Fibroblast of the aortic adventitia (primary cell): ENCODE results near the gene NECAB2. TPM values are rescaled to one million over a fixed set of nuclear protein-coding genes. Genes with fewer than 3 reads are reported as not detected.

Source experiments
- DNase-seq: peaks from one replicate; pipeline ENCODE4 v3.0.0-alpha.2; 2010; ENCODE audit warnings: low read depth
- H3K4me3 ChIP-seq: 2 replicates; pipeline ENCODE4 v1.5.1; 2011; ENCODE audit warnings: low read depth, mild to moderate bottlenecking, control low read depth, low read length, moderate library complexity
- CTCF ChIP-seq: IDR thresholded peaks from 2 replicates; pipeline ENCODE4 v1.5.1; 2011; ENCODE audit warnings: mild to moderate bottlenecking, low read length, control low read depth, inconsistent platforms; ENCODE audit not compliant: insufficient read depth
- small RNA-seq: library from RNA; depleted of rRNA; stranded (forward); fragments of <200 nt; gene quantifications from one replicate; pipeline ENCODE3, GENCODE V24; 2012
- total RNA-seq: library from RNA; depleted of rRNA; stranded (reverse); fragments of >200 nt; gene quantifications from 2 replicates; pipeline ENCODE4 v1.2.3, GENCODE V29; 2012; ENCODE audit warnings: low replicate concordance

The NECAB2 gene
- total RNA-seq, 1 donor, result 0.18 TPM

DNA sequence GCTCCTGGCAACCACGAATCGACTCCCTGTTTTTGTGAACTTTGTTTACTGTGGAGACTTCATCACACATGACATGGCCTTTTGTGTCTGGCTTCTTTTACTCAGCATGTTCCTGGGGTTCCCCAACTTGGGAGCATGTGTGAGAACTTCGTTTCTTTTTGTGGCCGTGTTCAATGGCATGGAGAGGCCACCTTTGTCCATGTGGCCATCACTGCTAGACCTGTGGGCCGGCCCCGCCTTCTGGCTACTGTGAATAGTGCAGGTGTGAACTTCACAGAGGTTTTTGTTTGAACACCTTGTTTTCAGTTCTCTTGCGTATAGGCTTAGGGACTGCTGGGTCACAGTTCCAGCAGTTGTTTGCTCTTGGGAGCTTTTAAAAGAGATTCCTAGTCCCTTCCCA lies 80.2 kb downstream of the NECAB2 start:
- no peak overlapping the region for H3K4me3 ChIP-seq
- TF ChIP-seq CTCF, result peak; percentile 6
- no peak for DNase-seq

DNA sequence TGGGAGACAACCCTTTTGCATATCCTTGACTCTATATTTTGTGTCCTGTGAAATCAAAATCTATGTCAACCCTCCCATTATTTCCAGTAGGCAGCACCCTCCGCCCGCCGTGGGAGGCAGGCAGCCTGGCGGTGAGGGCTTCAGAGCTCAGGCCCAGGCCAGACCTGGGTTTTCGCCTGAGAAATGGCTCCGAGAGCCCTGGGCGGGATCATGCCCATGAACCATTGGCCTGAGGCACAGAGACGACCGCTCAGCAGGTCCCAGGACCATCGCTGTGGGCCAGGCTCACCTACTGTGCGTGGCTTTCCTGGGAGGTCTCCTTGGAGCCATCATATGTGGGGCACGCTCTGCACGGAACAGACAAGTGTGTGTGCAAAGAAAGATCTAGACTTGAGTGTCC lies 80.8 kb downstream of the NECAB2 start:
- no peak for TF ChIP-seq CTCF
- H3K4me3 ChIP-seq, result no peak overlapping the region
- no peak for DNase-seq

GRCh38 chr16:84049403-84050060 lies 81.5 kb downstream of the NECAB2 start:
- H3K4me3 ChIP-seq, result no peak overlapping the region
- DNase-seq, result no peak
- TF ChIP-seq CTCF, result no peak

DNA sequence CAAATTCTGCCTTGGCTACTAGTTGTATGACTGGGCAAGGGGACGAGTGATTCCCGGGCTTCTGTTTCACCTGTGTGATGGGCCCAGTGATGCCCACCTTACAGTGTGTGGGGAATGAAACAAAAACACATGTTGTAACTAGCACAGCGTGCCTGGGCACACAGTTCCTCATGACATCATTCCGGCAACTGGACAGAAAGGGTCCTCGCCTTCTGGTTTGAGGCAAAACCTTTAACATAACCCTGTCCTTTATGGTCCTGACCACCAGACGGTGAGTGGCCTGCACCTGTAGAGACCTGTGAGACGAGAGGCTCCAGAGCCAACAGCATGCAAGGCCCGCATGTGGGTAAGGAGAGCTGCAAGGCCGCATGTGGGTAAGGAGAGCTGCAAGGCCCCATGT lies 82.3 kb downstream of the NECAB2 start:
- no peak overlapping the region for H3K4me3 ChIP-seq
- no peak for TF ChIP-seq CTCF
- no peak for DNase-seq

- DNase-seq, result no peak
- TF ChIP-seq CTCF, result no peak
- no peak overlapping the region for H3K4me3 ChIP-seq
These were observed 84.1 kb downstream of the NECAB2 start for GRCh38 chr16:84052071-84052622.

Small RNAs within 50 kb of the gene (small RNA-seq; reads per million reads assigned to genes)
- gene RNA5SP432, result not detected

Other genes starting within 250 kb of the NECAB2 start
- gene HSBP1, start 160.3 kb upstream of the NECAB2 start, total RNA-seq, result 19.0 and 77.8 TPM in 2 replicates
- 3.3 and 5.6 TPM in 2 replicates for gene MLYCD, start 69.1 kb upstream of the NECAB2 start, total RNA-seq
- gene OSGIN1, start 15.0 kb upstream of the NECAB2 start, total RNA-seq, result 6.5 and 6.6 TPM in 2 replicates
- not detected in 2 replicates for gene SLC38A8, start 74.6 kb downstream of the NECAB2 start, total RNA-seq
- gene MBTPS1, start 148.7 kb downstream of the NECAB2 start, total RNA-seq, result 61.1 and 89.0 TPM in 2 replicates
- gene HSDL1, start 176.9 kb downstream of the NECAB2 start, total RNA-seq, result 12.5 and 18.7 TPM in 2 replicates
- 0.09 TPM in 1 of 2 replicates, not detected in the other for gene DNAAF1, start 177.1 kb downstream of the NECAB2 start, total RNA-seq
- 19.4 and 20.6 TPM in 2 replicates for gene TAF1C, start 218.8 kb downstream of the NECAB2 start, total RNA-seq
- not detected in 2 replicates for gene ADAD2, start 222.9 kb downstream of the NECAB2 start, total RNA-seq